K562 (cell line): ENCODE data around the gene CATSPER4. TPM values are rescaled to one million over a fixed set of nuclear protein-coding genes. Genes with fewer than 3 reads are reported as not detected.

Experiments
- ELF4 ChIP-seq: fragments of 450-650 bp; formaldehyde crosslinking; IDR thresholded peaks from 2 replicates; pipeline ENCODE4 v1.4.0; 2022; ENCODE audit warnings: missing genetic modification characterization
- FOXJ3 ChIP-seq: sonication (generic); formaldehyde crosslinking; IDR thresholded peaks from 2 replicates; pipeline ENCODE4 v1.4.0; 2020; ENCODE audit warnings: mild to moderate bottlenecking, missing genetic modification reagents
- ILF3 ChIP-seq: fragments of 450-650 bp; IDR thresholded peaks from 2 replicates; pipeline ENCODE4 v1.6.1; 2018; ENCODE audit warnings: antibody characterized with exemption, mild to moderate bottlenecking, moderate library complexity, borderline replicate concordance
- KAT8 ChIP-seq: fragments of 450-650 bp; IDR thresholded peaks from 2 replicates; pipeline ENCODE4 v1.6.1; 2016; ENCODE audit warnings: low read depth, mild to moderate bottlenecking
- MTA1 ChIP-seq: fragments of 450-650 bp; IDR thresholded peaks from 2 replicates; pipeline ENCODE4 v1.6.1; 2017; ENCODE audit warnings: borderline replicate concordance
- NFYB ChIP-seq: IDR thresholded peaks from 2 replicates; pipeline ENCODE4 v1.6.1; 2011; ENCODE audit warnings: mild to moderate bottlenecking, moderate library complexity; ENCODE audit not compliant: insufficient read length; ENCODE audit errors: extremely low read depth
- NKRF ChIP-seq: fragments of 450-650 bp; IDR thresholded peaks from 2 replicates; pipeline ENCODE4 v1.6.1; 2016; ENCODE audit warnings: borderline replicate concordance
- PHF8 ChIP-seq: fragments of 200-600 bp; sonication (generic); IDR thresholded peaks from 2 replicates; pipeline ENCODE4 v1.6.1; 2012; ENCODE audit warnings: mixed run types, mild to moderate bottlenecking, inconsistent platforms, low read length, moderate library complexity, borderline replicate concordance
- PML ChIP-seq: IDR thresholded peaks from 2 replicates; pipeline ENCODE4 v1.6.1; 2012; ENCODE audit warnings: low read length, inconsistent platforms
- POLR2G ChIP-seq: fragments of 200-400 bp; formaldehyde crosslinking; IDR thresholded peaks from 2 replicates; pipeline ENCODE4 v1.6.1; 2017; ENCODE audit warnings: low read depth, mild to moderate bottlenecking, antibody characterized with exemption, low read length, moderate library complexity
- RBM25 ChIP-seq: fragments of 200-400 bp; formaldehyde crosslinking; IDR thresholded peaks from 2 replicates; pipeline ENCODE4 v1.6.1; 2018; ENCODE audit warnings: low read length, low read depth, moderate library complexity; ENCODE audit not compliant: severe bottlenecking
- TAL1 ChIP-seq: fragments of 450-650 bp; IDR thresholded peaks from 2 replicates; pipeline ENCODE4 v1.6.1; 2016; ENCODE audit warnings: mild to moderate bottlenecking
- TARDBP ChIP-seq: fragments of 450-650 bp; IDR thresholded peaks from 2 replicates; pipeline ENCODE4 v1.6.1; 2016
- TEAD4 ChIP-seq, 2 experiments: sonication (generic) in 1 of 2; formaldehyde crosslinking in 1 of 2; IDR thresholded peaks; 2 replicates each; pipeline versions ENCODE4 v1.6.1 to v1.8.0; 2012 to 2022; ENCODE audit warnings: borderline replicate concordance in 1 of 2, inconsistent platforms in 1 of 2, low read length in 1 of 2, mild to moderate bottlenecking in 1 of 2, missing genetic modification reagents in 1 of 2
- ZBTB1 ChIP-seq: sonication (generic); formaldehyde crosslinking; IDR thresholded peaks from 2 replicates; pipeline ENCODE4 v1.8.1; 2023; ENCODE audit warnings: missing genetic modification reagents, low read depth, mild to moderate bottlenecking, borderline replicate concordance
- ZFP1 ChIP-seq: fragments of 450-650 bp; formaldehyde crosslinking; IDR thresholded peaks from 2 replicates; pipeline ENCODE4 v1.4.0; 2020; ENCODE audit warnings: mild to moderate bottlenecking, mixed read lengths
- ZNF431 ChIP-seq: sonication (generic); formaldehyde crosslinking; IDR thresholded peaks from 2 replicates; pipeline ENCODE4 v1.8.0; 2022; ENCODE audit warnings: mild to moderate bottlenecking, missing genetic modification reagents
- ZNF764 ChIP-seq: fragments of 250-450 bp; sonication (Bioruptor Pico); IDR thresholded peaks from 2 replicates; pipeline ENCODE4 v1.4.0; 2020; ENCODE audit warnings: low read depth, mild to moderate bottlenecking, moderate library complexity
- polyA plus RNA-seq, 8 experiments: library from polyadenylated mRNA; depleted of rRNA in 4 of 8; stranded (reverse) in 5 of 8; unstranded in 3 of 8; fragments of >200 nt; fragmentation: Nextera tagmentation in 2 of 8; fragmentation: Illumina TruSeq in 1 of 8; extraction: Ambion mirVana in 2 of 8; extraction: Trizol in 1 of 8; gene quantifications; 2 replicates each; pipeline versions ENCODE4 v1.2.1 to v1.2.3, GENCODE V29; 2011 to 2014; ENCODE audit warnings: inconsistent platforms in 1 of 8, missing spikeins in 1 of 8
- total RNA-seq, 7 experiments: library from RNA; depleted of rRNA in 6 of 7; stranded (reverse); fragments of >200 nt in 6 of 7; fragmentation: Illumina TruSeq in 2 of 7; extraction: Trizol in 2 of 7; gene quantifications; 2 replicates each; pipeline versions ENCODE4 v1.2.1 to v1.2.3, GENCODE V29; 2011 to 2021; ENCODE audit warnings: low replicate concordance in 1 of 7
- TF ChIP-seq, protein P1 (sequence below): sonication (generic); formaldehyde crosslinking; IDR thresholded peaks from 2 replicates; pipeline ENCODE4 v1.9.0; 2022; ENCODE audit warnings: mild to moderate bottlenecking, missing genetic modification reagents
- TF ChIP-seq, protein P2 (sequence below): fragments of 250-450 bp; sonication (Bioruptor Pico); IDR thresholded peaks from 2 replicates; pipeline ENCODE4 v1.6.1; 2021; ENCODE audit warnings: mild to moderate bottlenecking
- TF ChIP-seq, protein P3 (sequence below): sonication (generic); formaldehyde crosslinking; IDR thresholded peaks from 2 replicates; pipeline ENCODE4 v1.8.0; 2022; ENCODE audit warnings: mild to moderate bottlenecking, missing genetic modification reagents

CATSPER4 gene
- total and polyA plus RNA-seq, 9 of the 15 experiments (the other 6 are each of a cell fraction or from before 2014, with no cell fraction given), result 0.04 to 0.13 TPM; not detected in 7

DNA sequence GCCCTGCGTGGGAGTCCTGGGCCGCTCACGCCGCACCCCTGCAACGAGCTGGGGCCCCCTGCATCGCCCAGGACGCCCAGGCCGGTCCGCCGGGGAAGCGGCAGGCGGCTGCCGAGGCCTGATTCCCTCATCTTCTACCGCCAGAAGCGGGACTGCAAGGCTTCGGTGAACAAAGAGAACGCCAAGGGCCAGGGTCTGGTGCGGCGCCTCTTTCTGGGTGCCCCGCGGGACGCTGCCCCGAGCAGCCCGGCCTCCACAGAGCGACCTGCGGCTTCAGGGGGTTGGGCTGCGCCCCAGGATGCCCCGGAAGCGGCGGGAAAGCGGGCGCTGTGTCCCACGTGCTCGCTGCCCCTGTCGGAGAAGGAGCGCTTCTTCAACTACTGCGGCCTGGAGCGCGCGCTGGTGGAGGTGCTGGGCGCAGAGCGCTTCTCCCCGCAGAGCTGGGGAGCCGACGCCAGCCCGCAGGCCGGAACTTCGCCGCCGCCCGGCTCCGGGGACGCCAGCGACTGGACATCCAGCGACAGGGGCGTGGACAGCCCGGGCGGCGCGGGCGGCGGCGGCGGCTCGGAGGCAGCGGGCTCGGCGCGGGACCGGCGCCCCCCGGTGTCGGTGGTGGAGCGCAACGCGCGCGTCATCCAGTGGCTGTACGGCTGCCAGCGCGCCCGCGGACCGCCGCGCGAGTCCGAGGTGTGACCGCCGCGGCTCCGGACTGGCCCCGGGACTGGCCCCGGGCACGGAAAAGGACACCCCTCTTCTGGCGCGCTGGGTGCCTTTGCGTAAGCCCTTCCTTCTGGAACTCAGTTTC is 28.8 kb upstream of the CATSPER4 start (continued):
- TF ChIP-seq, protein P1, sequence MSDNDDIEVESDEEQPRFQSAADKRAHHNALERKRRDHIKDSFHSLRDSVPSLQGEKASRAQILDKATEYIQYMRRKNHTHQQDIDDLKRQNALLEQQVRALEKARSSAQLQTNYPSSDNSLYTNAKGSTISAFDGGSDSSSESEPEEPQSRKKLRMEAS (CRISPR knock-in tag), result peak; percentile 99
- TF ChIP-seq TEAD4 (IDR thresholded peaks at IDR 0.05; ENCODE audit: low read length), result no peak
- 0 out of 2 replicates have a peak, but pooled peaks have one; percentile 85 for TF ChIP-seq TEAD4 (CRISPR knock-in tag; IDR thresholded peaks at IDR 0.05; ENCODE audit: borderline replicate concordance)
- no peak for TF ChIP-seq TAL1
- peak; percentile 11; the same call in 1 of the 2 replicates for TF ChIP-seq TARDBP
- 0 out of 2 replicates have a peak, but pooled peaks have one; percentile 19 for TF ChIP-seq MTA1
- no peak; the same call in 1 of the 2 replicates for TF ChIP-seq ELF4 (CRISPR knock-in tag)
- TF ChIP-seq RBM25, result no peak
- TF ChIP-seq ILF3, result no peak
- peak; percentile 94 for TF ChIP-seq POLR2G
- peak; percentile 92 for TF ChIP-seq PHF8
- TF ChIP-seq, protein P2, sequence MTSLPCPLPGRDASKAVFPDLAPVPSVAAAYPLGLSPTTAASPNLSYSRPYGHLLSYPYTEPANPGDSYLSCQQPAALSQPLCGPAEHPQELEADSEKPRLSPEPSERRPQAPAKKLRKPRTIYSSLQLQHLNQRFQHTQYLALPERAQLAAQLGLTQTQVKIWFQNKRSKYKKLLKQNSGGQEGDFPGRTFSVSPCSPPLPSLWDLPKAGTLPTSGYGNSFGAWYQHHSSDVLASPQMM, result no peak
- 0 out of 2 replicates have a peak, but pooled peaks have one; percentile 31 for TF ChIP-seq PML
- peak; percentile 88 for TF ChIP-seq ZNF431 (CRISPR knock-in tag)
- TF ChIP-seq, protein P3, sequence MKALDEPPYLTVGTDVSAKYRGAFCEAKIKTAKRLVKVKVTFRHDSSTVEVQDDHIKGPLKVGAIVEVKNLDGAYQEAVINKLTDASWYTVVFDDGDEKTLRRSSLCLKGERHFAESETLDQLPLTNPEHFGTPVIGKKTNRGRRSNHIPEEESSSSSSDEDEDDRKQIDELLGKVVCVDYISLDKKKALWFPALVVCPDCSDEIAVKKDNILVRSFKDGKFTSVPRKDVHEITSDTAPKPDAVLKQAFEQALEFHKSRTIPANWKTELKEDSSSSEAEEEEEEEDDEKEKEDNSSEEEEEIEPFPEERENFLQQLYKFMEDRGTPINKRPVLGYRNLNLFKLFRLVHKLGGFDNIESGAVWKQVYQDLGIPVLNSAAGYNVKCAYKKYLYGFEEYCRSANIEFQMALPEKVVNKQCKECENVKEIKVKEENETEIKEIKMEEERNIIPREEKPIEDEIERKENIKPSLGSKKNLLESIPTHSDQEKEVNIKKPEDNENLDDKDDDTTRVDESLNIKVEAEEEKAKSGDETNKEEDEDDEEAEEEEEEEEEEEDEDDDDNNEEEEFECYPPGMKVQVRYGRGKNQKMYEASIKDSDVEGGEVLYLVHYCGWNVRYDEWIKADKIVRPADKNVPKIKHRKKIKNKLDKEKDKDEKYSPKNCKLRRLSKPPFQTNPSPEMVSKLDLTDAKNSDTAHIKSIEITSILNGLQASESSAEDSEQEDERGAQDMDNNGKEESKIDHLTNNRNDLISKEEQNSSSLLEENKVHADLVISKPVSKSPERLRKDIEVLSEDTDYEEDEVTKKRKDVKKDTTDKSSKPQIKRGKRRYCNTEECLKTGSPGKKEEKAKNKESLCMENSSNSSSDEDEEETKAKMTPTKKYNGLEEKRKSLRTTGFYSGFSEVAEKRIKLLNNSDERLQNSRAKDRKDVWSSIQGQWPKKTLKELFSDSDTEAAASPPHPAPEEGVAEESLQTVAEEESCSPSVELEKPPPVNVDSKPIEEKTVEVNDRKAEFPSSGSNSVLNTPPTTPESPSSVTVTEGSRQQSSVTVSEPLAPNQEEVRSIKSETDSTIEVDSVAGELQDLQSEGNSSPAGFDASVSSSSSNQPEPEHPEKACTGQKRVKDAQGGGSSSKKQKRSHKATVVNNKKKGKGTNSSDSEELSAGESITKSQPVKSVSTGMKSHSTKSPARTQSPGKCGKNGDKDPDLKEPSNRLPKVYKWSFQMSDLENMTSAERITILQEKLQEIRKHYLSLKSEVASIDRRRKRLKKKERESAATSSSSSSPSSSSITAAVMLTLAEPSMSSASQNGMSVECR (CRISPR knock-in tag), result peak; percentile 88
- no peak for TF ChIP-seq NFYB
- no peak for TF ChIP-seq KAT8
- peak; percentile 78 for TF ChIP-seq ZBTB1 (CRISPR knock-in tag)
- TF ChIP-seq NKRF, result peak; percentile 46; the same call in 1 of the 2 replicates
- TF ChIP-seq FOXJ3 (CRISPR knock-in tag), result no peak
- TF ChIP-seq ZFP1 (CRISPR knock-in tag), result no peak
- no peak for TF ChIP-seq ZNF764 (CRISPR knock-in tag)
